Hepatocyte (in vitro differentiated cells): ENCODE results near the gene SNTG2. TPM values are rescaled to one million over a fixed set of nuclear protein-coding genes. Genes with fewer than 3 reads are reported as not detected.
A peak's percentile ranks its signal among the peaks of the same experiment; 100 is the strongest.

Source experiments
- DNase-seq: peaks from one replicate; pipeline ENCODE4 v3.0.0-alpha.2; 2016; ENCODE audit warnings: low spot score
- H2AFZ ChIP-seq: fragments of 200-600 bp; sonication (generic); 2 replicates; pipeline ENCODE4 v1.6.0; 2016; ENCODE audit warnings: antibody characterized with exemption, mild to moderate bottlenecking
- H3K27ac ChIP-seq: fragments of 200-600 bp; sonication (generic); 2 replicates; pipeline ENCODE4 v1.5.1; 2016; ENCODE audit warnings: mild to moderate bottlenecking
- H3K27me3 ChIP-seq: fragments of 200-600 bp; sonication (generic); 2 replicates; pipeline ENCODE4 v1.6.1; 2016
- H3K36me3 ChIP-seq: fragments of 200-600 bp; sonication (generic); replicated peaks from 2 replicates; pipeline ENCODE4 v1.5.1; 2016; ENCODE audit warnings: low read depth; ENCODE audit not compliant: insufficient read depth
- H3K4me1 ChIP-seq: fragments of 200-600 bp; sonication (generic); 2 replicates; pipeline ENCODE4 v1.5.1; 2016; ENCODE audit warnings: mild to moderate bottlenecking, moderate library complexity; ENCODE audit not compliant: insufficient read depth
- H3K4me2 ChIP-seq: fragments of 200-600 bp; sonication (generic); 2 replicates; pipeline ENCODE4 v1.6.0; 2016
- H3K4me3 ChIP-seq: fragments of 200-600 bp; sonication (generic); 2 replicates; pipeline ENCODE4 v1.5.1; 2016; ENCODE audit warnings: mild to moderate bottlenecking
- H3K79me2 ChIP-seq: fragments of 200-600 bp; sonication (generic); 2 replicates; pipeline ENCODE4 v1.6.0; 2017; ENCODE audit warnings: mild to moderate bottlenecking
- H3K9me2 ChIP-seq: fragments of 200-600 bp; sonication (generic); replicated peaks from 2 replicates; pipeline ENCODE4 v1.6.0; 2017; ENCODE audit warnings: mild to moderate bottlenecking; ENCODE audit not compliant: insufficient read depth
- H3K9me3 ChIP-seq: fragments of 200-600 bp; sonication (generic); 2 replicates; pipeline ENCODE4 v1.5.1; 2016; ENCODE audit warnings: low read depth, mild to moderate bottlenecking
- H4K20me1 ChIP-seq: fragments of 200-600 bp; sonication (generic); 2 replicates; pipeline ENCODE4 v1.6.0; 2016; ENCODE audit warnings: mild to moderate bottlenecking; ENCODE audit not compliant: insufficient read depth, poor library complexity, severe bottlenecking
- CTCF ChIP-seq: fragments of 200-600 bp; sonication (generic); IDR thresholded peaks from 2 replicates; pipeline ENCODE4 v1.5.1; 2016; ENCODE audit warnings: antibody characterized with exemption, mild to moderate bottlenecking; ENCODE audit not compliant: poor library complexity
- EZH2 ChIP-seq: fragments of 200-600 bp; sonication (generic); IDR thresholded peaks from 2 replicates; pipeline ENCODE4 v1.6.1; 2016; ENCODE audit warnings: antibody characterized with exemption, mild to moderate bottlenecking, borderline replicate concordance
- EZH2phosphoT487 ChIP-seq: fragments of 200-600 bp; sonication (generic); IDR thresholded peaks from one replicate; pipeline ENCODE4 v1.6.1; 2018; ENCODE audit warnings: antibody characterized with exemption, mild to moderate bottlenecking, low read depth, moderate library complexity; ENCODE audit not compliant: unreplicated experiment, severe bottlenecking
- WGBS: methylation state at CpG from one replicate; pipeline ENCODE4 v1.1.6; 2016; ENCODE audit warnings: low lambda C conversion rate; ENCODE audit errors: missing lambda C conversion rate; 5-methylcytosine and 5-hydroxymethylcytosine counted together
- polyA plus RNA-seq: library from polyadenylated mRNA; unstranded; fragments of >200 nt; fragmentation: Nextera tagmentation; extraction: Ambion mirVana; gene quantifications from 2 replicates; pipeline ENCODE4 v1.2.1, GENCODE V29; 2016
- total RNA-seq: library from RNA; depleted of rRNA; stranded (reverse); fragments of >200 nt; gene quantifications from 2 replicates; pipeline ENCODE4 v1.2.3, GENCODE V29; 2014

The SNTG2 gene
- total and polyA plus RNA-seq, 2 experiments from 2014 or later, result not detected

GRCh38 chr2:1047485-1047884 is 96.8 kb downstream of the SNTG2 start:
- H3K27ac ChIP-seq, result no peak overlapping the region
- no peaks in the 10 kb centered on the region for H3K36me3 ChIP-seq
- no peaks in the 10 kb centered on the region for H3K4me1 ChIP-seq
- H3K4me3 ChIP-seq, result no peak overlapping the region
- DNase-seq, result no peak
- no peaks in the 10 kb centered on the region for H4K20me1 ChIP-seq
- H3K4me2 ChIP-seq, result no peak overlapping the region
- 44% methylated on average over 1 of the region's 1 CpG for WGBS
- no peaks in the 10 kb centered on the region for H3K79me2 ChIP-seq
- H3K27me3 ChIP-seq, result no peaks in the 10 kb centered on the region
- no peaks in the 10 kb centered on the region for H3K9me2 ChIP-seq
- TF ChIP-seq EZH2, result no peak
- no peak for TF ChIP-seq CTCF
- no peak for TF ChIP-seq EZH2phosphoT487
- H2AFZ ChIP-seq, result no peak overlapping the region
- H3K9me3 ChIP-seq, result no peaks in the 10 kb centered on the region

- Histone ChIP-seq H2AFZ (no peak overlapping the region), H3K27me3 (no peaks in the 10 kb centered on the region), H3K9me2 (no peaks in the 10 kb centered on the region), H3K4me2 (no peak overlapping the region), H3K36me3 (no peaks in the 10 kb centered on the region), H3K79me2 (no peaks in the 10 kb centered on the region), H3K4me3 (no peak overlapping the region), H3K27ac (no peak overlapping the region), H3K4me1 (no peaks in the 10 kb centered on the region), H4K20me1 (no peaks in the 10 kb centered on the region), H3K9me3 (no peaks in the 10 kb centered on the region)
- no peak for DNase-seq
- WGBS, result 89% methylated on average over 2 of the region's 2 CpGs
- TF ChIP-seq EZH2phosphoT487, result no peak
- no peak for TF ChIP-seq CTCF
Measured at GRCh38 chr2:1049691-1050090, 99.0 kb downstream of the SNTG2 start.

- WGBS, result 40% methylated on average over 3 of the region's 3 CpGs
- H4K20me1 ChIP-seq, result no peaks in the 10 kb centered on the region
- no peaks in the 10 kb centered on the region for H3K9me2 ChIP-seq
- peak; percentile 21 for DNase-seq
- H3K9me3 ChIP-seq, result no peaks in the 10 kb centered on the region
- H3K4me2 ChIP-seq, result no peak overlapping the region
- TF ChIP-seq CTCF (peak; percentile 29), EZH2phosphoT487 (no peak)
- no peak overlapping the region for H2AFZ ChIP-seq
- H3K27me3 ChIP-seq, result no peaks in the 10 kb centered on the region
- H3K4me1 ChIP-seq, result no peaks in the 10 kb centered on the region
- H3K4me3 ChIP-seq, result no peak overlapping the region
- H3K36me3 ChIP-seq, result no peaks in the 10 kb centered on the region
- no peak overlapping the region for H3K27ac ChIP-seq
- H3K79me2 ChIP-seq, result no peaks in the 10 kb centered on the region
Measured at GRCh38 chr2:1051075-1051474, 100.4 kb downstream of the SNTG2 start.

GRCh38 chr2:1052771-1053191 is 102.1 kb downstream of the SNTG2 start:
- H3K4me3 ChIP-seq, result no peak overlapping the region
- H3K4me2 ChIP-seq, result peak overlapping the region; percentile 4
- H3K79me2 ChIP-seq, result no peaks in the 10 kb centered on the region
- H3K27me3 ChIP-seq, result no peaks in the 10 kb centered on the region
- no peak overlapping the region for H3K27ac ChIP-seq
- no peaks in the 10 kb centered on the region for H4K20me1 ChIP-seq
- H2AFZ ChIP-seq, result no peak overlapping the region
- H3K36me3 ChIP-seq, result no peaks in the 10 kb centered on the region
- 53% methylated on average over 8 of the region's 8 CpGs for WGBS
- H3K4me1 ChIP-seq, result no peaks in the 10 kb centered on the region
- TF ChIP-seq EZH2 (no peak), EZH2phosphoT487 (no peak), CTCF (no peak)
- H3K9me2 ChIP-seq, result no peaks in the 10 kb centered on the region
- DNase-seq, result peak; percentile 24
- no peaks in the 10 kb centered on the region for H3K9me3 ChIP-seq
